Panc1 (cell line): ENCODE results near the gene MECR.

Experiments
- POLR2AphosphoS5 ChIP-seq: IDR thresholded peaks from 2 replicates; pipeline ENCODE4 v1.6.1; 2012; ENCODE audit warnings: mild to moderate bottlenecking, low read depth, low read length, moderate library complexity
- SIN3A ChIP-seq: IDR thresholded peaks from 2 replicates; pipeline ENCODE4 v1.6.1; 2012; ENCODE audit warnings: low read depth, mild to moderate bottlenecking, low read length, moderate library complexity, borderline replicate concordance; ENCODE audit not compliant: insufficient read depth
- TCF7L2 ChIP-seq: IDR thresholded peaks from 2 replicates; pipeline ENCODE4 v1.6.1; 2011; ENCODE audit warnings: mild to moderate bottlenecking, low read depth, low read length, inconsistent platforms
- TF ChIP-seq, protein P1 (sequence below): fragments of 450-650 bp; IDR thresholded peaks from 2 replicates; pipeline ENCODE4 v1.5.1; 2017; ENCODE audit warnings: mild to moderate bottlenecking
- TF ChIP-seq, protein P2 (sequence below), 2 experiments: IDR thresholded peaks; 2 replicates each; pipeline ENCODE4 v1.6.1; 2011 to 2012; ENCODE audit warnings: low read depth in 2 of 2, control low read depth in 1 of 2, low read length in 1 of 2, mild to moderate bottlenecking in 1 of 2, moderate library complexity in 1 of 2; ENCODE audit not compliant: insufficient read depth in 1 of 2

DNA sequence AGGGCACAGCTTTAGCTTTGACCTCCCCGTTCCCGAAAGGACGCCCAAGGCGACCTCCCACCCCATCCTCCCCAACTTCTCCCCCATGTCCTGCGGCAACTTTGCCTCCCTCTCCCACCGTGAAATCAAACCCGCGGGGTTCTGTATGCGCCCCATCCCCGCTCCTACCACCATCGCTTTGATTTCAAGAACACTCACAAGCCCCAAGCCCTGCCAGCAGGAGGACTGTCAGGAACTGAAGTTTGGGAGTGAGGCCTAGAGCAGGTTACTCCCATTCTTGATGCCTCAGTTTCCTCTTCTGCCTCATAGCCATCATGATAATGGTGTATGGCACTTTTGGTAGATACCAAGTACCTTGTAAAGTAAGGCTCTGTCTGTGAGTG lies 7.9 kb upstream of the MECR start:
- TF ChIP-seq, protein P1, sequence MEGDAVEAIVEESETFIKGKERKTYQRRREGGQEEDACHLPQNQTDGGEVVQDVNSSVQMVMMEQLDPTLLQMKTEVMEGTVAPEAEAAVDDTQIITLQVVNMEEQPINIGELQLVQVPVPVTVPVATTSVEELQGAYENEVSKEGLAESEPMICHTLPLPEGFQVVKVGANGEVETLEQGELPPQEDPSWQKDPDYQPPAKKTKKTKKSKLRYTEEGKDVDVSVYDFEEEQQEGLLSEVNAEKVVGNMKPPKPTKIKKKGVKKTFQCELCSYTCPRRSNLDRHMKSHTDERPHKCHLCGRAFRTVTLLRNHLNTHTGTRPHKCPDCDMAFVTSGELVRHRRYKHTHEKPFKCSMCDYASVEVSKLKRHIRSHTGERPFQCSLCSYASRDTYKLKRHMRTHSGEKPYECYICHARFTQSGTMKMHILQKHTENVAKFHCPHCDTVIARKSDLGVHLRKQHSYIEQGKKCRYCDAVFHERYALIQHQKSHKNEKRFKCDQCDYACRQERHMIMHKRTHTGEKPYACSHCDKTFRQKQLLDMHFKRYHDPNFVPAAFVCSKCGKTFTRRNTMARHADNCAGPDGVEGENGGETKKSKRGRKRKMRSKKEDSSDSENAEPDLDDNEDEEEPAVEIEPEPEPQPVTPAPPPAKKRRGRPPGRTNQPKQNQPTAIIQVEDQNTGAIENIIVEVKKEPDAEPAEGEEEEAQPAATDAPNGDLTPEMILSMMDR, result no peak
- no peak for TF ChIP-seq POLR2AphosphoS5
- TF ChIP-seq TCF7L2, result no peak
- no peak for TF ChIP-seq SIN3A
- TF ChIP-seq, protein P2, sequence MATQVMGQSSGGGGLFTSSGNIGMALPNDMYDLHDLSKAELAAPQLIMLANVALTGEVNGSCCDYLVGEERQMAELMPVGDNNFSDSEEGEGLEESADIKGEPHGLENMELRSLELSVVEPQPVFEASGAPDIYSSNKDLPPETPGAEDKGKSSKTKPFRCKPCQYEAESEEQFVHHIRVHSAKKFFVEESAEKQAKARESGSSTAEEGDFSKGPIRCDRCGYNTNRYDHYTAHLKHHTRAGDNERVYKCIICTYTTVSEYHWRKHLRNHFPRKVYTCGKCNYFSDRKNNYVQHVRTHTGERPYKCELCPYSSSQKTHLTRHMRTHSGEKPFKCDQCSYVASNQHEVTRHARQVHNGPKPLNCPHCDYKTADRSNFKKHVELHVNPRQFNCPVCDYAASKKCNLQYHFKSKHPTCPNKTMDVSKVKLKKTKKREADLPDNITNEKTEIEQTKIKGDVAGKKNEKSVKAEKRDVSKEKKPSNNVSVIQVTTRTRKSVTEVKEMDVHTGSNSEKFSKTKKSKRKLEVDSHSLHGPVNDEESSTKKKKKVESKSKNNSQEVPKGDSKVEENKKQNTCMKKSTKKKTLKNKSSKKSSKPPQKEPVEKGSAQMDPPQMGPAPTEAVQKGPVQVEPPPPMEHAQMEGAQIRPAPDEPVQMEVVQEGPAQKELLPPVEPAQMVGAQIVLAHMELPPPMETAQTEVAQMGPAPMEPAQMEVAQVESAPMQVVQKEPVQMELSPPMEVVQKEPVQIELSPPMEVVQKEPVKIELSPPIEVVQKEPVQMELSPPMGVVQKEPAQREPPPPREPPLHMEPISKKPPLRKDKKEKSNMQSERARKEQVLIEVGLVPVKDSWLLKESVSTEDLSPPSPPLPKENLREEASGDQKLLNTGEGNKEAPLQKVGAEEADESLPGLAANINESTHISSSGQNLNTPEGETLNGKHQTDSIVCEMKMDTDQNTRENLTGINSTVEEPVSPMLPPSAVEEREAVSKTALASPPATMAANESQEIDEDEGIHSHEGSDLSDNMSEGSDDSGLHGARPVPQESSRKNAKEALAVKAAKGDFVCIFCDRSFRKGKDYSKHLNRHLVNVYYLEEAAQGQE (IDR thresholded peaks at IDR 0.05; ENCODE audit: insufficient read depth in 1 of 2, low read depth in 2 of 2, low read length in 1 of 2), result no peak
